Hepatocyte (in vitro differentiated cells): Measurements from ENCODE around the gene HMG20A.

ENCODE experiments used
- EZH2 ChIP-seq: fragments of 200-600 bp; sonication (generic); IDR thresholded peaks from 2 replicates; pipeline ENCODE4 v1.6.1; 2016; ENCODE audit warnings: antibody characterized with exemption, mild to moderate bottlenecking, borderline replicate concordance
- TF ChIP-seq, protein P1 (sequence below): fragments of 200-600 bp; sonication (generic); IDR thresholded peaks from 2 replicates; pipeline ENCODE4 v1.5.1; 2016; ENCODE audit warnings: antibody characterized with exemption, mild to moderate bottlenecking; ENCODE audit not compliant: poor library complexity

DNA sequence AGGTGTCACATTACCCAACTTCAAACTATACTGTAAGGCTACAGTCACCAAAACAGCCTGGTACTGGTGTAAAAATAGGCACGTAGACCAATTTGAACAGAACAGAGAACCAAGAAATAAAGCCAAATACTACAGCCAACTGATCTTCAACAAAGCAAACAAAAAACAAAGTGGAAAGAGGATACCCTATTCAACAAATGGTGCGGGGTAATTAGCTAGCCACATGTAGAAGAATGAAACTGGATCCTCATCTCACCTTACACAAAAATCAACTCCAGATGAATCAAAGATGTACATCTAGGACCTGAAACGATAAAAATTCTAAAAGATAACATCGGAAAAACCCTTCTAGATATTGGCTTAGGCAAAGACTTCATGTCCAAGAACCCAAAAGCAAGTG, 13.8 kb upstream of the HMG20A start:
- no peak for TF ChIP-seq EZH2
- TF ChIP-seq, protein P1, sequence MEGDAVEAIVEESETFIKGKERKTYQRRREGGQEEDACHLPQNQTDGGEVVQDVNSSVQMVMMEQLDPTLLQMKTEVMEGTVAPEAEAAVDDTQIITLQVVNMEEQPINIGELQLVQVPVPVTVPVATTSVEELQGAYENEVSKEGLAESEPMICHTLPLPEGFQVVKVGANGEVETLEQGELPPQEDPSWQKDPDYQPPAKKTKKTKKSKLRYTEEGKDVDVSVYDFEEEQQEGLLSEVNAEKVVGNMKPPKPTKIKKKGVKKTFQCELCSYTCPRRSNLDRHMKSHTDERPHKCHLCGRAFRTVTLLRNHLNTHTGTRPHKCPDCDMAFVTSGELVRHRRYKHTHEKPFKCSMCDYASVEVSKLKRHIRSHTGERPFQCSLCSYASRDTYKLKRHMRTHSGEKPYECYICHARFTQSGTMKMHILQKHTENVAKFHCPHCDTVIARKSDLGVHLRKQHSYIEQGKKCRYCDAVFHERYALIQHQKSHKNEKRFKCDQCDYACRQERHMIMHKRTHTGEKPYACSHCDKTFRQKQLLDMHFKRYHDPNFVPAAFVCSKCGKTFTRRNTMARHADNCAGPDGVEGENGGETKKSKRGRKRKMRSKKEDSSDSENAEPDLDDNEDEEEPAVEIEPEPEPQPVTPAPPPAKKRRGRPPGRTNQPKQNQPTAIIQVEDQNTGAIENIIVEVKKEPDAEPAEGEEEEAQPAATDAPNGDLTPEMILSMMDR = no peak
